Measurements from ENCODE around the gene TMEM235. TPM values are rescaled to one million over a fixed set of nuclear protein-coding genes. Genes with fewer than 3 reads are reported as not detected.

Gene TMEM235
- total RNA-seq, 1 donor from 2014 or later = not detected

- no peak for TF ChIP-seq CTCF (IDR thresholded peaks at IDR 0.05; ENCODE audit: partially characterized antibody, unreplicated experiment)
- Mint-ChIP-seq H3K4me1 (ENCODE audit: low read depth, unreplicated experiment) (peaks cover 3% of the 10 kb centered on the region), H3K27ac (ENCODE audit: unreplicated experiment) (no peak overlapping the region), H3K9me3 (ENCODE audit: unreplicated experiment) (peaks cover 3% of the 10 kb centered on the region), H3K36me3 (ENCODE audit: unreplicated experiment) (no peaks in the 10 kb centered on the region), H3K4me3 (ENCODE audit: unreplicated experiment) (no peak overlapping the region), H3K27me3 (ENCODE audit: unreplicated experiment) (peaks cover 1% of the 10 kb centered on the region)
- no peak for DNase-seq
Observed at GRCh38 chr17:78259192-78259554, 27.7 kb downstream of the TMEM235 start.

GRCh38 chr17:78263063-78263735, 31.8 kb downstream of the TMEM235 start:
- no peaks in the 10 kb centered on the region for H3K36me3 Mint-ChIP-seq (ENCODE audit: unreplicated experiment)
- no peak for DNase-seq

GRCh38 chr17:78263736-78264340, 32.4 kb downstream of the TMEM235 start:
- Mint-ChIP-seq H3K9me3 (ENCODE audit: unreplicated experiment) (peaks cover 1% of the 10 kb centered on the region), H3K4me1 (ENCODE audit: low read depth, unreplicated experiment) (no peaks in the 10 kb centered on the region), H3K36me3 (ENCODE audit: unreplicated experiment) (no peaks in the 10 kb centered on the region), H3K27ac (ENCODE audit: unreplicated experiment) (no peak overlapping the region), H3K27me3 (ENCODE audit: unreplicated experiment) (peaks cover 1% of the 10 kb centered on the region), H3K4me3 (ENCODE audit: unreplicated experiment) (no peak overlapping the region)
- no peak for TF ChIP-seq CTCF (IDR thresholded peaks at IDR 0.05; ENCODE audit: partially characterized antibody, unreplicated experiment)
- no peak for DNase-seq

More at GRCh38 chr17:78263063-78263735, 31.8 kb downstream of the TMEM235 start:
- TF ChIP-seq CTCF (IDR thresholded peaks at IDR 0.05; ENCODE audit: partially characterized antibody, unreplicated experiment) = no peak
- peaks cover 1% of the 10 kb centered on the region for H3K9me3 Mint-ChIP-seq (ENCODE audit: unreplicated experiment)
- no peak overlapping the region for H3K4me3 Mint-ChIP-seq (ENCODE audit: unreplicated experiment)
- no peaks in the 10 kb centered on the region for H3K4me1 Mint-ChIP-seq (ENCODE audit: low read depth, unreplicated experiment)
- H3K27ac Mint-ChIP-seq (ENCODE audit: unreplicated experiment) = no peak overlapping the region
- peaks cover 1% of the 10 kb centered on the region for H3K27me3 Mint-ChIP-seq (ENCODE audit: unreplicated experiment)

- H3K36me3 Mint-ChIP-seq (ENCODE audit: unreplicated experiment) = no peaks in the 10 kb centered on the region
- H3K27ac Mint-ChIP-seq (ENCODE audit: unreplicated experiment) = no peak overlapping the region
- H3K4me1 Mint-ChIP-seq (ENCODE audit: low read depth, unreplicated experiment) = no peaks in the 10 kb centered on the region
- no peak for DNase-seq
- no peak for TF ChIP-seq CTCF (IDR thresholded peaks at IDR 0.05; ENCODE audit: partially characterized antibody, unreplicated experiment)
- H3K4me3 Mint-ChIP-seq (ENCODE audit: unreplicated experiment) = no peak overlapping the region
- H3K9me3 Mint-ChIP-seq (ENCODE audit: unreplicated experiment) = peaks cover 1% of the 10 kb centered on the region
- H3K27me3 Mint-ChIP-seq (ENCODE audit: unreplicated experiment) = peaks cover 1% of the 10 kb centered on the region
Observed at GRCh38 chr17:78264590-78264989, 33.2 kb downstream of the TMEM235 start.

- Mint-ChIP-seq H3K9me3 (ENCODE audit: unreplicated experiment) (no peaks in the 10 kb centered on the region), H3K27ac (ENCODE audit: unreplicated experiment) (no peak overlapping the region), H3K27me3 (ENCODE audit: unreplicated experiment) (no peaks in the 10 kb centered on the region), H3K36me3 (ENCODE audit: unreplicated experiment) (no peaks in the 10 kb centered on the region), H3K4me1 (ENCODE audit: low read depth, unreplicated experiment) (peaks cover 1% of the 10 kb centered on the region), H3K4me3 (ENCODE audit: unreplicated experiment) (no peak overlapping the region)
- DNase-seq = no peak
- TF ChIP-seq CTCF (IDR thresholded peaks at IDR 0.05; ENCODE audit: partially characterized antibody, unreplicated experiment) = no peak
Observed at GRCh38 chr17:78265121-78265520, 33.7 kb downstream of the TMEM235 start.

Measured in glutamatergic neuron (in vitro differentiated cells).